NB4 (cell line): ENCODE results near the gene ANKRD53.

Experiments
- DNase-seq: peaks from one replicate; pipeline ENCODE4 v3.0.0; 2010; ENCODE audit warnings: low read depth
- H3K4me3 ChIP-seq: one replicate; pipeline ENCODE4 v1.5.1; 2011; ENCODE audit warnings: mild to moderate bottlenecking, low read depth, low read length, moderate library complexity
- CTCF ChIP-seq: IDR thresholded peaks from one replicate; pipeline ENCODE4 v1.5.1; 2012; ENCODE audit warnings: low read depth, low read length
- MAX ChIP-seq: IDR thresholded peaks from 2 replicates; pipeline ENCODE4 v1.6.1; 2011; ENCODE audit warnings: low read depth, low read length
- MYC ChIP-seq: IDR thresholded peaks from 2 replicates; pipeline ENCODE4 v1.6.1; 2011; ENCODE audit warnings: low read depth, low read length
- POLR2A ChIP-seq: IDR thresholded peaks from 2 replicates; pipeline ENCODE4 v1.6.1; 2011; ENCODE audit warnings: mild to moderate bottlenecking; ENCODE audit not compliant: insufficient read length; ENCODE audit errors: extremely low read depth

Gene ANKRD53

GRCh38 chr2:70966681-70967080 lies 11.7 kb upstream of the ANKRD53 start:
- TF ChIP-seq CTCF (no peak), MAX (no peak), MYC (no peak), POLR2A (no peak)
- DNase-seq: no peak
- no peak overlapping the region for H3K4me3 ChIP-seq

GRCh38 chr2:70967189-70967588 lies 11.2 kb upstream of the ANKRD53 start:
- TF ChIP-seq MYC (no peak), POLR2A (no peak), MAX (no peak), CTCF (no peak)
- no peak for DNase-seq
- no peak overlapping the region for H3K4me3 ChIP-seq

GRCh38 chr2:70974592-70974991 lies 3.8 kb upstream of the ANKRD53 start:
- DNase-seq: no peak
- H3K4me3 ChIP-seq: no peak overlapping the region
- TF ChIP-seq CTCF (no peak), MAX (no peak), MYC (no peak), POLR2A (no peak)

GRCh38 chr2:70975237-70975636 lies 3.2 kb upstream of the ANKRD53 start:
- TF ChIP-seq CTCF (no peak), MAX (no peak), POLR2A (no peak), MYC (no peak)
- DNase-seq: no peak
- H3K4me3 ChIP-seq: no peak overlapping the region

- DNase-seq: no peak
- peak overlapping the region; percentile 68 for H3K4me3 ChIP-seq
- no peak for TF ChIP-seq MYC
- TF ChIP-seq MAX: no peak
- no peak for TF ChIP-seq CTCF
- TF ChIP-seq POLR2A: no peak
Measured at GRCh38 chr2:70977605-70978205, 725 bp upstream of the ANKRD53 start.

GRCh38 chr2:70979180-70979488 lies 704 bp downstream of the ANKRD53 start:
- H3K4me3 ChIP-seq: no peak overlapping the region
- no peak for DNase-seq
- no peak for TF ChIP-seq MAX
- TF ChIP-seq MYC: no peak
- TF ChIP-seq POLR2A: no peak
